ENCODE measurements around the gene TRIM52. TPM values are rescaled to one million over a fixed set of nuclear protein-coding genes. Genes with fewer than 3 reads are reported as not detected.
"Not testable (repeated sequence)": the region's sequence is repeated elsewhere in the genome, so short reads cannot be mapped to it uniquely, and the experiment has no call there.

Gene TRIM52
- polyA plus RNA-seq, 1 experiment = 6.7 TPM

GRCh38 chr5:181281984-181282316 is 21.0 kb upstream of the TRIM52 start:
- H3K27me3 ChIP-seq (ENCODE audit: control insufficient read depth, insufficient read depth, low read length) = no peaks in the 10 kb centered on the region
- POLR2A ChIA-PET = no interaction called here
- no peaks in the 10 kb centered on the region for H3K36me3 ChIP-seq (ENCODE audit: control insufficient read depth, insufficient read depth, low read length)
- H3K4me3 ChIP-seq (ENCODE audit: low read depth, low read length) = no peak overlapping the region
- CTCF ChIA-PET = no interaction called here
- TF ChIP-seq CTCF (IDR thresholded peaks at IDR 0.05; ENCODE audit: insufficient read depth, low read depth, low read length) = no peak
- no peak for DNase-seq (ENCODE audit: low read depth)

DNA sequence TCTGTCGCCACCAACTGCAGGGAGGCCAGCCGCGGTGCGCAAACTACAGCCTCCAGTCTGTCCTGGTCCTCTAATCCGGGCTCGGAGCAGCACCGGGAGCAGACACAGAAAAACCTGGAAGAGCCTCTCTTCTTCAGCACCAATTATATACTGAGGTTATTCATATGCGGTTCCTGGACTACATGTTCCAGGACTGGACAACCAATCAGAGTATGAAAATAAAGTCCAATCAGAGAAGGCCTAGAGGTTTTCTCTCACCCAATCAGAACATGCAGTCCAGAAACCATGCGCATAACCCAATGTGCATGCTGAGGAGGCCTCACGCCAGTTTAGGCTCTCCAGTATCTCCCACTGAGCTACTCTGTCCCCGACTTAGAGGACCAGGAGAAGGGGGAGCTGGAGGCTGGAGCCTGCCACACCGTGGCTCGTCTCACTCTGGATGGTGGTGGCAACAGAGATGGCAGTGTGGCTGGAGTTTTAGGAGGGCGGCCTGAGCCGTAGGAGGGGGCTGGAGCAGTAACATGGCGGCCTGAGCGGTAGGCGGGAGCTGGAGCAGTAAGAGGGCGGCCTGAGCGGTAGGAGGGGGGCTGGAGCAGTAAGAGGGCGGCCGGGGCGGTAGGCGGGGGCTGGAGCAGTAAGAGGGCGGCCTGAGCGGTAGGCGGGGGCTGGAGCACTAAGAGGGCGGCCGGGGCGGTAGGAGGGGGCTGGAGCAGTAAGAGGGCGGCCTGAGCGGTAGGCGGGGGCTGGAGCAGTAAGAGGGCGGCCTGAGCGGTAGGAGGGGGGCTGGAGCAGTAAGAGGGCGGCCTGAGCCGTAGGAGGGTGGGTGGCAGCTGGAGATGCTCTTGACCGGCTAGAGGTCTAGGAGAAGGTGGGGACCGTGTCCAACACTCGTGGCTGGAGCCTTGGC is 20.4 kb upstream of the TRIM52 start:
- POLR2A ChIA-PET = no interaction called here
- Histone ChIP-seq H3K27me3 (ENCODE audit: control insufficient read depth, insufficient read depth, low read length) (no peaks in the 10 kb centered on the region), H3K4me3 (ENCODE audit: low read depth, low read length) (no peak overlapping the region), H3K36me3 (ENCODE audit: control insufficient read depth, insufficient read depth, low read length) (no peaks in the 10 kb centered on the region)
- no peak for DNase-seq (ENCODE audit: low read depth)
- TF ChIP-seq CTCF (IDR thresholded peaks at IDR 0.05; ENCODE audit: insufficient read depth, low read depth, low read length) = no peak
- CTCF ChIA-PET = no interaction called here

GRCh38 chr5:181280251-181280762 is 19.4 kb upstream of the TRIM52 start:
- no peak for TF ChIP-seq CTCF (IDR thresholded peaks at IDR 0.05; ENCODE audit: insufficient read depth, low read depth, low read length)
- no peak for DNase-seq (ENCODE audit: low read depth)
- Histone ChIP-seq H3K4me3 (ENCODE audit: low read depth, low read length) (no peak overlapping the region), H3K27me3 (ENCODE audit: control insufficient read depth, insufficient read depth, low read length) (no peaks in the 10 kb centered on the region), H3K36me3 (ENCODE audit: control insufficient read depth, insufficient read depth, low read length) (no peaks in the 10 kb centered on the region)
- CTCF ChIA-PET = no interaction called here
- POLR2A ChIA-PET = no interaction called here

GRCh38 chr5:181273433-181273744 is 12.4 kb upstream of the TRIM52 start:
- CTCF ChIA-PET; H3K4me3 ChIP-seq (ENCODE audit: low read depth, low read length); H3K36me3 ChIP-seq (ENCODE audit: control insufficient read depth, insufficient read depth, low read length); POLR2A ChIA-PET; H3K27me3 ChIP-seq (ENCODE audit: control insufficient read depth, insufficient read depth, low read length); DNase-seq (ENCODE audit: low read depth): not testable (repeated sequence)

DNA sequence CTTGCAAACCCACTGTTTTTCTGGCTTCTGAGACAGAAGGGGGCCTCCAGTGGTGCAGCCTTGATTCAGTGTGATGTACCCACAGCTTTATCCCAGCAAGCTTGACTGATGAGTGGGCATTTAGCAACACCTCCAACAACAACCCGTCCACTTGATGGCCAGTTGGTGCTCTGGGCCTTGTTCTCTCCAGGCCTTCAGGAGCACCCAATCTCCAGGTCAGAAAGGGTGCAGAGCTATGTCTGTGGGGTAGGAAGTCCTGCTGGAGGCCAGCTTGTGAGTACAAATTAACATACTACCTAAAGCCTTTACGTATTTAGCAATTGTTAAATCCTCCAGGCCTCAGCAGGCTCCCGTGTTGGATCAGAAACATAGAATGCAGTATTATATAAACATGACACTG is 10.1 kb upstream of the TRIM52 start:
- Histone ChIP-seq H3K27me3 (ENCODE audit: control insufficient read depth, insufficient read depth, low read length) (no peaks in the 10 kb centered on the region), H3K36me3 (ENCODE audit: control insufficient read depth, insufficient read depth, low read length) (no peaks in the 10 kb centered on the region), H3K4me3 (ENCODE audit: low read depth, low read length) (no peak overlapping the region)
- POLR2A ChIA-PET = no interaction called here
- DNase-seq (ENCODE audit: low read depth) = no peak
- no peak for TF ChIP-seq CTCF (IDR thresholded peaks at IDR 0.05; ENCODE audit: insufficient read depth, low read depth, low read length)
- CTCF ChIA-PET = interaction anchor here (0.7 kb wide), 1 partner anchor 9 kb away, joined by 4 read pairs; no protein-coding TSS in a partner anchor

GRCh38 chr5:181267907-181268306 is 7.0 kb upstream of the TRIM52 start:
- H3K4me3 ChIP-seq (ENCODE audit: low read depth, low read length); CTCF ChIA-PET; H3K27me3 ChIP-seq (ENCODE audit: control insufficient read depth, insufficient read depth, low read length); POLR2A ChIA-PET; H3K36me3 ChIP-seq (ENCODE audit: control insufficient read depth, insufficient read depth, low read length); DNase-seq (ENCODE audit: low read depth): not testable (repeated sequence)

DNA sequence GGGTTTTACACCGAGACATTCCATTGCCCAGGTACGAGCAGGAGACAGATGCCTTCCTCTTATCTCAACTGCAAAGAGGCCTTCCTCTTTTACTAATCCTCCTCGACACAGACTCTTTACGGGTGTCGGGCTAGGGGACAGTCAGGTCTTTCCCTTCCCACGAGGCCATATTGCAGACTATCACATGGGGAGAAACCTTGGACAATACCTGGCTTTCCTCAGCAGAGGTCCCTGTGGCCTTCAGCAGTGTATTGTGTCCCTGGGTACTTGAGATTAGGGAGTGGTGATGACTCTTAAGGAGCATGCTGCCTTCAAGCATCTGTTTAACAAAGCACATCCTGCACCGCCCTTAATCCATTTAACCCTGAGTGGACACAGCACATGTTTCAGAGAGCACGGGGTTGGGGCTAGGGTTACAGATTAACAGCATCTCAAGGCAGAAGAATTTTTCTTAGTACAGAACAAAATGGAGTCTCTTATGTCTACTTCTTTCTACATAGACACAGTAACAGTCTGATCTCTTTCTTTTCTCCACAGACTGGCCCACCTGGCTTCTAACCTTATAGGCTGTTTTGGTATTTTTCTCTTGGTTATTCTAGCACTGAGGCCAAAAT is 6.5 kb upstream of the TRIM52 start:
- H3K36me3 ChIP-seq (ENCODE audit: control insufficient read depth, insufficient read depth, low read length); DNase-seq (ENCODE audit: low read depth); POLR2A ChIA-PET; H3K4me3 ChIP-seq (ENCODE audit: low read depth, low read length); H3K27me3 ChIP-seq (ENCODE audit: control insufficient read depth, insufficient read depth, low read length); CTCF ChIA-PET: not testable (repeated sequence)
